IgD-negative memory B cell (primary cell): ENCODE measurements around the gene PSMD1. TPM values are rescaled to one million over a fixed set of nuclear protein-coding genes. Genes with fewer than 3 reads are reported as not detected.

Experiments used
- H3K27ac Mint-ChIP-seq, 3 donors: one replicate each; pipeline ENCODE4 v1.8.0; 2020 to 2022; ENCODE audit warnings: mild to moderate bottlenecking in 3 of 3, mixed read lengths in 3 of 3, moderate library complexity in 1 of 3
- H3K27me3 Mint-ChIP-seq: one replicate; pipeline ENCODE4 v1.8.0; 2021; ENCODE audit warnings: mixed read lengths
- H3K36me3 Mint-ChIP-seq: one replicate; pipeline ENCODE4 v1.8.0; 2020; ENCODE audit warnings: mild to moderate bottlenecking, mixed read lengths
- H3K4me1 Mint-ChIP-seq, 3 donors: one replicate each; pipeline ENCODE4 v1.8.0; 2020 to 2022; ENCODE audit warnings: mixed read lengths in 3 of 3, mild to moderate bottlenecking in 1 of 3
- H3K4me3 Mint-ChIP-seq, 4 donors: one replicate each; pipeline ENCODE4 v1.8.0; 2020 to 2022; ENCODE audit warnings: mild to moderate bottlenecking in 4 of 4, mixed read lengths in 4 of 4, moderate library complexity in 3 of 4
- H3K9me3 Mint-ChIP-seq, 3 donors: one replicate each; pipeline ENCODE4 v1.8.0; 2020 to 2021; ENCODE audit warnings: mixed read lengths in 3 of 3, mild to moderate bottlenecking in 1 of 3
- polyA plus RNA-seq: library from polyadenylated mRNA; unstranded; fragments of 300-500 nt; fragmentation: Illumina TruSeq; gene quantifications from one replicate; pipeline ENCODE4 v1.2.3, GENCODE V29; 2021

Gene PSMD1
- polyA plus RNA-seq, 1 donor from 2014 or later = 38.3 TPM

DNA sequence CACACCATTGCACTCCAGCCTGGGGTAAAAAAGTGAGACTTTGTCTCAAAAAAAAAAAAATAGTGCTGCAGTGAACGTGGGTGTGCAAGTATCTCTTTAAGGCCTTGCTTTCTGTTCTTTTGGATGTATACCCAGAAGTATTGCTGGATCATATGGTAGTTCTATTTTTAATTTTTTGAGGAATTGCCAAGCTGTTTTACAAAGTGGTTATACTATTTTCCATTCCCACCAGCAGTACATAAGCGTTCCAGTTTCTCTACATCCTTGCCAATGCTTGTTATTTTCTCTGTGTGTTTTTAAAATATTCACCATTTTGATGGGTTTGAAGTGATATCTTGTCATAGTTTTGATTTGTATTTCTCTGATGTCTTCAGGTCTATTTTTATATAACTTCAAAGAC lies 154.8 kb downstream of the PSMD1 start:
- no peaks in the 10 kb centered on the region for H3K27me3 Mint-ChIP-seq
- H3K36me3 Mint-ChIP-seq = no peaks in the 10 kb centered on the region
- H3K27ac Mint-ChIP-seq = no peak overlapping the region
- H3K4me3 Mint-ChIP-seq = no peak overlapping the region
- H3K9me3 Mint-ChIP-seq = no peaks in the 10 kb centered on the region
- H3K4me1 Mint-ChIP-seq = peaks cover 0 to 2% (median 0%) of the 10 kb centered on the region in 3 donors

DNA sequence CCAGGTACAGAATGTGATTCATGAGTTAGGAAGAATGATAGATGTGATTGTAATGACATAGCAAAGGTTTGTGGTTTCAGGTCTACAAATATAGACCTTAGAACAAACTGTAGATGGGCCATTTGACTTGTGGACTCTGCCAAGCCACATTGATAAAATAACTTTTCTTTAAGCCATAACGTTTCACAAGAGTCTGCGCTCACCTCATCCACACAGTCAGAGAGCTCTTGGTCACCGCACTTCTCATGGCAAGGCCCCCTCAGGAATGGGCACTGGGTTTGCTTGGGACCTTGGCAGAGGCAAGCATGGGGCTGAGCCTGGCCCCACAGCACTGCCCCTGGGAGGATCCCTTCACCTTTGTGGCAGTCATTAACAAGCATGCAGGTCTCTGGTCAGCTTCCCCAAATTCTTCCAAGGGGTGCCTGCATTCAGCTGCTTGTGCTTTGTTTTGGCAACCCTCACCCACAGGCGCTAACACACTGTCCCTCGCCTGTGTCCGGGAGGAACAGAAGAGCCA lies 155.7 kb downstream of the PSMD1 start:
- no peaks in the 10 kb centered on the region for H3K9me3 Mint-ChIP-seq
- H3K36me3 Mint-ChIP-seq = no peaks in the 10 kb centered on the region
- no peaks in the 10 kb centered on the region for H3K27me3 Mint-ChIP-seq
- no peak overlapping the region for H3K4me3 Mint-ChIP-seq
- H3K27ac Mint-ChIP-seq = no peak overlapping the region
- H3K4me1 Mint-ChIP-seq = peaks cover 0 to 2% (median 0%) of the 10 kb centered on the region in 3 donors

DNA sequence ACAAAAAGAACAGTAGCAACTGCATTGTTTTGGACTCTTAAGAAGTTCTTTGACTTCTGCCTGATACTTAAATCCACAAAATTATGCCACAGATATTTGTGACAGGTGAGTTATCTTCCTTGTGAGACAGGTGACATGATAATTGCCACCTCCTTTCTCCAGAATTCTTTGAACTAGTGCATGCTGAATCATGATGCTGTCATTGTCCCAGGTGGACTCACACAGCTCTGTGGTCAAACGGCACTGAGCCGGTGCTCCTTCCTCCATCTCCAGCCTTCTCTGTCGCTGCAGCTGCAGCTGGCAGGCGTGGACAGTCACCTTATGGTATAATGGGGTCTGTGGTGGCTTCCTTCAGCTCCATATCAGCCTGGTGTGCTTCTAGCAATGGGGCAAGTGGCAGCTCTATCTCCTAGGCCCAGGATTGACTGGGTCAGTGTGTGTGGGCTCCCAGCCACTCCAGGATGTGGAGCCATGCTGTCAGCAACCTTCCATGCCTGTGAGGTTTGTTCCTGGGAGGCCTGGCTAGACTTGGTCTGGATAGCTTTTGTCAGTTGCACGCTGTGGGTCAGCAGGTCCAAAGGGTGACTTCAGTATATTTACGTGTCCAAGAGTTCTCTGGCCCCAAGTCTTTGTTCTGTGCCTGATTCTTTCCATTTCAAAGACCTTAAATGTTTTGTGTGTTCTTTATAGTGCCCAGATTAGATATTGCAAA lies 157.4 kb downstream of the PSMD1 start:
- Mint-ChIP-seq H3K4me1 (no peaks in the 10 kb centered on the region), H3K9me3 (no peaks in the 10 kb centered on the region), H3K4me3 (no peak overlapping the region), H3K36me3 (no peaks in the 10 kb centered on the region), H3K27ac (no peak overlapping the region), H3K27me3 (no peaks in the 10 kb centered on the region)

DNA sequence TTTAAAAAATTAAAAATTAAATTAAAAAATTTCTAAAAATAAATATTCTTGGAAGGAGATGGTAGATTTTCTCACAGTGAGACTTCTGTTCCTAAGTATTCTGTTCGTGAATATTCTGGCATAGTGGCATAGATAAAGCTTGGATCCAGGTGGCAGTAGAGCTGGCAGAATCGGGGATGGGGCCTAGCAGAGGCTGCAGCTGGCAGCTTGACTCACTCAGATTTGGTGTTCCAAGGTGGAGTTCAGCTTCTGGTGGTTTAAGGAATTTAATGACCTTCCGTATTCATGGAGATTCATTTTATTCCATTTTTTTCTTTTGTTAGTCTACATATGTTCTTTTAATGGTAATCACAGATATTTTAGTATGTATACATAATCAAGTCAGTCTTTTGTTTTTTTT lies 161.7 kb downstream of the PSMD1 start:
- H3K9me3 Mint-ChIP-seq = no peaks in the 10 kb centered on the region
- peaks cover 1% of the 10 kb centered on the region for H3K36me3 Mint-ChIP-seq
- no peaks in the 10 kb centered on the region for H3K27me3 Mint-ChIP-seq
- no peaks in the 10 kb centered on the region for H3K4me1 Mint-ChIP-seq
- no peak overlapping the region for H3K4me3 Mint-ChIP-seq
- no peak overlapping the region for H3K27ac Mint-ChIP-seq

DNA sequence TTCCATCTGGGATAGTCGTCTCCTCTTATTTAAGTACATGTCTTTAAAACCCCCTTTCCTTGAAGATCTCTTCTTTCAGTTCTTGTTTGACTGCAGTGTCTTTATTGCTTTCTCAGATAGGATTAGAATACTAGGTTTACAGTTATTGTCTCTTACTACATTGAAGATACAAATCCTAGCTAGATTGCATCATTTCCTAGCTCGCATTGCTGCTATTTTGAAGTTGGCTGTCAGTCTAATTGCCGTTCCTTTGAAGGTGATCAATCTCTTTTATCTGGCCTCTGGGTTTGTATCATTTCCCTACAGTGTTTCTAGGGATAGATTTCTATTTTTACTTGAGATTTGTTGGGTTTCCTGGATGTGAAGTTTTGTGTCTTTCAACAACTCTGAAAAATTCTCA lies 162.6 kb downstream of the PSMD1 start:
- Mint-ChIP-seq H3K9me3 (no peaks in the 10 kb centered on the region), H3K4me1 (no peaks in the 10 kb centered on the region), H3K27ac (no peak overlapping the region), H3K27me3 (no peaks in the 10 kb centered on the region), H3K36me3 (peaks cover 1% of the 10 kb centered on the region), H3K4me3 (no peak overlapping the region)

DNA sequence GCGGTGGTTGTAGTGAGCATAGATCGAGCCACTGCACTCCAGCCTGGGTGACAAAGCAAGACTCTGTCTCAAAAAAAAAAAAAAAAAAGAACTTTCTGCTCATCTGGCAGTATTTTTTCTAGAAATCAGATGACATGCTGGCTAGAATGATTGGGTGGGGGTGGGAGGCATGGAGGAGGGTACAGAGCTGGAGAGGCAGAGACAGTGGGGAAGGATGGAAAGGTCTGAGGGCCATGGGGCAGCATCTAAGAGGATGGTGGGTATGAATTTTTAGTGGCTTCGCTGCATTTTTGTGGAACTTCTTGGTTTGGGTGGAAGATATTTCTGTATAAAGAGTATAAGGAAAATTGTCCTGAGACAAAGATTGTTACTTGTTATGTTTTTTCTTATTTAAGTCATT lies 165.1 kb downstream of the PSMD1 start:
- H3K9me3 Mint-ChIP-seq = no peaks in the 10 kb centered on the region
- H3K4me1 Mint-ChIP-seq = no peaks in the 10 kb centered on the region
- no peak overlapping the region for H3K4me3 Mint-ChIP-seq
- no peak overlapping the region for H3K27ac Mint-ChIP-seq
- no peaks in the 10 kb centered on the region for H3K27me3 Mint-ChIP-seq
- H3K36me3 Mint-ChIP-seq = peaks cover 1% of the 10 kb centered on the region

Other genes with a start within 250 kb of the PSMD1 start
- 162 TPM for gene ITM2C, start 191.9 kb upstream of the PSMD1 start, polyA plus RNA-seq
- 1.9 TPM for gene GPR55, start 131.6 kb upstream of the PSMD1 start, polyA plus RNA-seq
- not detected for gene SPATA3, start 60.7 kb upstream of the PSMD1 start, polyA plus RNA-seq
- gene C2orf72, start 19.3 kb upstream of the PSMD1 start, polyA plus RNA-seq = not detected
- not detected for gene HTR2B, start 68.2 kb downstream of the PSMD1 start, polyA plus RNA-seq
- gene ARMC9, start 141.8 kb downstream of the PSMD1 start, polyA plus RNA-seq = 1.2 TPM